CD4-positive, alpha-beta T cell (primary cell): ENCODE data around the gene SRC. TPM values are rescaled to one million over a fixed set of nuclear protein-coding genes. Genes with fewer than 3 reads are reported as not detected.

ENCODE experiments used
- ATAC-seq: fragments of 200-7000 bp; cut with Tn5 transposase; one replicate; pipeline ENCODE4 v1.10.0; 2022; ENCODE audit warnings: mild to moderate bottlenecking; ENCODE audit not compliant: poor library complexity
- CTCF ChIA-PET: fragments of 350-600 bp; sonication (Branson Sonifier 250); formaldehyde crosslinking; loops from one replicate; lab custom pipeline; 2021; ENCODE audit warnings: antibody characterized with exemption, inconsistent platforms; lab: Charles Lee
- POLR2A ChIA-PET: fragments of 350-600 bp; sonication (Branson Sonifier 250); formaldehyde crosslinking; loops from one replicate; lab custom pipeline; 2021; ENCODE audit warnings: antibody characterized with exemption, inconsistent platforms; lab: Charles Lee
- DNase-seq, 14 experiments: peaks; one replicate each; pipeline ENCODE4 v3.0.0-alpha.2; 2013 to 2020; ENCODE audit warnings: mixed read lengths in 2 of 14
- H3K27ac ChIP-seq, 2 donors: one replicate each; pipeline versions ENCODE4 v1.5.1 to v1.7.0; 2013; ENCODE audit warnings: low read length in 2 of 2, low read depth in 1 of 2, mild to moderate bottlenecking in 1 of 2
- H3K27me3 ChIP-seq, 2 experiments: 1 replicate in 1 of 2; 2 replicates in 1 of 2; pipeline versions ENCODE4 v1.6.1 to v1.7.0; 2013; ENCODE audit warnings: low read length in 2 of 2, control low read depth in 1 of 2, mild to moderate bottlenecking in 1 of 2, moderate library complexity in 1 of 2; ENCODE audit not compliant: insufficient read depth in 2 of 2, control insufficient read depth in 1 of 2
- H3K36me3 ChIP-seq: one replicate; pipeline ENCODE4 v1.6.1; 2013; ENCODE audit warnings: low read length, control low read depth; ENCODE audit not compliant: insufficient read depth
- H3K4me1 ChIP-seq: one replicate; pipeline ENCODE4 v1.6.1; 2013; ENCODE audit warnings: low read length, control low read depth; ENCODE audit not compliant: insufficient read depth
- H3K4me3 ChIP-seq: one replicate; pipeline ENCODE4 v1.5.1; 2013; ENCODE audit warnings: mild to moderate bottlenecking, low read length, moderate library complexity
- H3K9me3 ChIP-seq, 2 experiments: 1 replicate in 1 of 2; 2 replicates in 1 of 2; pipeline versions ENCODE4 v1.6.1 to v1.7.0; 2013; ENCODE audit warnings: low read length in 2 of 2, mild to moderate bottlenecking in 2 of 2, control low read depth in 1 of 2, moderate library complexity in 1 of 2; ENCODE audit not compliant: control insufficient read depth in 1 of 2, insufficient read depth in 1 of 2
- H3K27ac Mint-ChIP-seq: one replicate; pipeline ENCODE4 v1.8.0; 2020; ENCODE audit warnings: mixed read lengths
- H3K27me3 Mint-ChIP-seq: one replicate; pipeline ENCODE4 v1.8.0; 2021; ENCODE audit warnings: mixed read lengths
- H3K36me3 Mint-ChIP-seq: one replicate; pipeline ENCODE4 v1.8.0; 2021; ENCODE audit warnings: low read depth, mixed read lengths
- H3K4me1 Mint-ChIP-seq: one replicate; pipeline ENCODE4 v1.8.0; 2021; ENCODE audit warnings: low read depth, mixed read lengths
- H3K4me3 Mint-ChIP-seq: one replicate; pipeline ENCODE4 v1.8.0; 2020; ENCODE audit warnings: mild to moderate bottlenecking, mixed read lengths
- H3K9me3 Mint-ChIP-seq: one replicate; pipeline ENCODE4 v1.8.0; 2020; ENCODE audit warnings: mixed read lengths
- intact Hi-C, 2 experiments: fragments of 100-400 bp; cut with DNase I in 1 of 2; cut with micrococcal nuclease in 1 of 2; formaldehyde crosslinking; loops; one replicate each; pipeline versions ENCODE4 v1.15.1 to v1.9.0; 2023 to 2025; cut with DNase I, micrococcal nuclease
- total RNA-seq, 174 experiments: library from RNA in 2 of 174; stranded (reverse) in 2 of 174; gene quantifications; one replicate each; pipeline ENCODE4 v1.2.3 and lab custom pipeline; 2021 to 2026
- TF ChIP-seq, protein P1 (sequence below): fragments of 200-600 bp; IDR thresholded peaks from one replicate; pipeline ENCODE4 v1.8.0; 2022; ENCODE audit warnings: antibody characterized with exemption, mild to moderate bottlenecking

Gene SRC
- total RNA-seq, 2 experiments from 2014 or later: 2.5 to 3.1 TPM

DNA sequence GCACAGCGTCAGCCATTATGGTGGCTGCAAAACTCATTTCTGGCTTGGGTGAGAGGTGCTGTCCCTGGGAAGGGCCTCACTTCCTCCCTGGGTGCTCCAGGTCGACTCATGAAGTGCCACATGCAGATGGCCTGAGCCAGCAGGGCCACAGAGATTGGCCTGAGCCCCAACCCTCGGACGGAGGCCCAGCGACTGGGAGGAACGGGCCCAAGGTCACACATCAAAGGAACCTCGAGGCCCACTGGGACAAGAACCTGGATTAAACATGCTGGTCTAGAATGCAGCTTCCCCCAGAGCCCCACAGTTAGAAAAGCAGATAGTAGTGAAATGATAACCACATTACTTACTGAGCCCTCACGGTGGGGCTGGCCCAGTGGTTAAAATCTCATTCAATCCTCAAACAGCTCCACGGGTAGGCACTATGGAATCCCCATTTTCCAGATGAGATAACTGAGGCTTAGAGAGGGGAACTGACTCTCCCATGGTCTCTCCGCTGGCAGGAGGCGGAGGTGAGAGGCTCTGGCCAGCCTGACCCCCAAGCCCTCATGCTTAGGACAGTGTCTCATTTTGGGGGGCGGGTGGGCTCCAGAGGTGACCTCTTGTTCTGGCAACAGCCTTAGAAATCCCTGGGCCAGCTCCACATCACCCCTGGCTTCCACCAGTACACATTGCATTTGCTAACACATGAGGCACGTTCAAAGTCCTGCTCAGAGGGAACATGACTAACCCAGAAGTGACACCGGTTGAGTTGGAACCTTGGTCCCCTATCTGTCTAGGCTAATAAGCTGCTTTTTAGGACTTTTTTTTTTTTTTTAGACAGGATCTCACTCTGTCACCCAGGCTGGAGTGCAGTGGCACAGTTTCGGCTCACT, 53.0 kb downstream of the SRC start:
- no peaks in the 10 kb centered on the region for H3K27me3 ChIP-seq
- TF ChIP-seq, protein P1, sequence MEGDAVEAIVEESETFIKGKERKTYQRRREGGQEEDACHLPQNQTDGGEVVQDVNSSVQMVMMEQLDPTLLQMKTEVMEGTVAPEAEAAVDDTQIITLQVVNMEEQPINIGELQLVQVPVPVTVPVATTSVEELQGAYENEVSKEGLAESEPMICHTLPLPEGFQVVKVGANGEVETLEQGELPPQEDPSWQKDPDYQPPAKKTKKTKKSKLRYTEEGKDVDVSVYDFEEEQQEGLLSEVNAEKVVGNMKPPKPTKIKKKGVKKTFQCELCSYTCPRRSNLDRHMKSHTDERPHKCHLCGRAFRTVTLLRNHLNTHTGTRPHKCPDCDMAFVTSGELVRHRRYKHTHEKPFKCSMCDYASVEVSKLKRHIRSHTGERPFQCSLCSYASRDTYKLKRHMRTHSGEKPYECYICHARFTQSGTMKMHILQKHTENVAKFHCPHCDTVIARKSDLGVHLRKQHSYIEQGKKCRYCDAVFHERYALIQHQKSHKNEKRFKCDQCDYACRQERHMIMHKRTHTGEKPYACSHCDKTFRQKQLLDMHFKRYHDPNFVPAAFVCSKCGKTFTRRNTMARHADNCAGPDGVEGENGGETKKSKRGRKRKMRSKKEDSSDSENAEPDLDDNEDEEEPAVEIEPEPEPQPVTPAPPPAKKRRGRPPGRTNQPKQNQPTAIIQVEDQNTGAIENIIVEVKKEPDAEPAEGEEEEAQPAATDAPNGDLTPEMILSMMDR: no peak
- no peaks in the 10 kb centered on the region for H3K36me3 ChIP-seq
- CTCF ChIA-PET: no interaction called here
- Mint-ChIP-seq H3K9me3 (no peaks in the 10 kb centered on the region), H3K27ac (no peak overlapping the region), H3K36me3 (no peaks in the 10 kb centered on the region), H3K4me1 (no peaks in the 10 kb centered on the region), H3K27me3 (no peaks in the 10 kb centered on the region), H3K4me3 (no peak overlapping the region)
- POLR2A ChIA-PET: no interaction called here
- H3K4me3 ChIP-seq: no peak overlapping the region
- DNase-seq: no peak
- H3K27ac ChIP-seq: no peak overlapping the region
- no peaks in the 10 kb centered on the region for H3K4me1 ChIP-seq
- intact Hi-C loops: no loop called here
- no peak for ATAC-seq
- H3K9me3 ChIP-seq: no peaks in the 10 kb centered on the region

DNA sequence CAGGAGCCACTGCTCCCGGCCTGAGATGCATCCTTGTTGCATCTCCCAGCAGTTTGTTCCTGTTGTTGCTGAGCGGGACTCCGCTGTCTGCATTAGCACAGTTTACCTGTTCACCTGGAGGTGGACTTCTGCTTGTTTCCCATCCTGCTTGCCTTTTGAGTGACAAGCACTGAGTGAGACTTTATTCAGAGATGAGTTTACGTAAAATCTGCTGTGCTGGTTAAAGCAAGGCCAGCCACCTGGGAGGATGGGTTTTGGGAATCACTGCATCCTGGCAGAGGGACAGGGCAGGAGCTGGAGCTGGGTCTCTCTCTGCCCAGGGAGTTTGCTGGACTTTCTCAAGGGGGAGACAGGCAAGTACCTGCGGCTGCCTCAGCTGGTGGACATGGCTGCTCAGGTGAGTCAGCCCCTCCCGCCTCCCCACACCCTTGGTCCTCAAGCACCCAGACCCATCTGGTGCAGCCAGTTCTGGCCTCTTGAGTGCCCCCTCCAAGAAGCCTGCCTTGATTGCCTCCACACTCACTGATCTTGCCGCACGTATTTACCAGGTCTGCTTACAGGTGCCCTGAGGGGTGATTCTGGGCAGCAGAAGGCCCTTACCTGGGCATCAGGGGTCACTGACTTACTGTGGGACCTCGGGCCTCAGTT, 55.5 kb downstream of the SRC start:
- DNase-seq (no peak), ATAC-seq (no peak)
- Histone ChIP-seq H3K27ac (no peak overlapping the region), H3K27me3 (peaks cover 0 to 5% of the 10 kb centered on the region in 2 experiments), H3K4me1 (peaks cover 5% of the 10 kb centered on the region), H3K36me3 (no peaks in the 10 kb centered on the region), H3K4me3 (no peak overlapping the region), H3K9me3 (no peaks in the 10 kb centered on the region)
- Mint-ChIP-seq H3K9me3 (no peaks in the 10 kb centered on the region), H3K27ac (no peak overlapping the region), H3K36me3 (no peaks in the 10 kb centered on the region), H3K27me3 (peaks cover 7% of the 10 kb centered on the region), H3K4me1 (no peaks in the 10 kb centered on the region), H3K4me3 (no peak overlapping the region)
- intact Hi-C loops: no loop called here
- TF ChIP-seq, protein P1: no peak
- ChIA-PET CTCF (no interaction called here), POLR2A (no interaction called here)

DNA sequence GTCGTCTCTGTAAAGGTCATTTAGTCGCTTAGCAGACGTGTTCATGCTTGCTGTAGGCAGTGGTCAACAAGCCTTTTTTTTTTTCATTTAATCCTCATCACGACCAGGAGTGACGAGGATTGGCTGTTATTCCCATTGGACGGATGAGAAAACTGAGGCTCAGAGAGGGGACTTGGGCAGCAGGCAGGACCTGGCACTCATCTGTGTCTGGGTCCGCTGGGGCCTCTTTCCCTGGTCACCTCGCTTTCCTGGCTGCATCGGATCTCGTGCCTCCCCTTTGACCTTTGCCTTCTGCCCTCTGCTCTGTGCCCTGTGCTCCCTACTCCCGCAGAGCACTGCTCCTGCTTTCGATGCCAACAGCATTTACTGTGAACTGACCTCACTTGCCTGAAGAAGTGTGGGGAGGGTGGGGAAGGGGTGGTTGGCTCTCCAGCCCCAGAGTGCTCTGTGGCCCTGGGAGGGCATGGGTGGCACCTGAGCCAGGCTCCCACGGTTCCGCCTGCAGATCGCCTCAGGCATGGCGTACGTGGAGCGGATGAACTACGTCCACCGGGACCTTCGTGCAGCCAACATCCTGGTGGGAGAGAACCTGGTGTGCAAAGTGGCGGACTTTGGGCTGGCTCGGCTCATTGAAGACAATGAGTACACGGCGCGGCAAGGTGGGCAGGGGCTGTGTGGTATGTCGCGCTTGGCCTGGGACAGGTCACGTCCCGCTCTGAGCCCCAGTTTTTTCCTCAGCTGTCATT, 56.2 kb downstream of the SRC start:
- ChIA-PET CTCF (no interaction called here), POLR2A (no interaction called here)
- H3K27me3 Mint-ChIP-seq: peaks cover 12% of the 10 kb centered on the region
- H3K9me3 Mint-ChIP-seq: no peaks in the 10 kb centered on the region
- TF ChIP-seq, protein P1: no peak
- no peaks in the 10 kb centered on the region for H3K36me3 Mint-ChIP-seq
- H3K4me3 Mint-ChIP-seq: no peak overlapping the region
- Histone ChIP-seq H3K36me3 (no peaks in the 10 kb centered on the region), H3K9me3 (no peaks in the 10 kb centered on the region), H3K27ac (no peak overlapping the region), H3K27me3 (peaks cover 0 to 6% of the 10 kb centered on the region in 2 experiments), H3K4me3 (no peak overlapping the region), H3K4me1 (peaks cover 6% of the 10 kb centered on the region)
- intact Hi-C loops: no loop called here
- DNase-seq: no peak
- peaks cover under 1% of the 10 kb centered on the region for H3K4me1 Mint-ChIP-seq
- no peak overlapping the region for H3K27ac Mint-ChIP-seq
- no peak for ATAC-seq
